Rectal smooth muscle tissue (tissue), 1 donor: ENCODE measurements around the gene PBX1.
"Not testable (repeated sequence)": the region's sequence is repeated elsewhere in the genome, so short reads cannot be mapped to it uniquely, and the experiment has no call there.

ENCODE experiments used
- H3K27ac ChIP-seq: one replicate; pipeline ENCODE4 v1.7.0; 2013; ENCODE audit warnings: low read depth, low read length, inconsistent platforms
- H3K27me3 ChIP-seq: one replicate; pipeline ENCODE4 v1.7.0; 2013; ENCODE audit warnings: low read length; ENCODE audit not compliant: control insufficient read depth, insufficient read depth
- H3K36me3 ChIP-seq: one replicate; pipeline ENCODE4 v1.7.0; 2013; ENCODE audit warnings: low read length; ENCODE audit not compliant: control insufficient read depth, insufficient read depth
- H3K4me1 ChIP-seq: one replicate; pipeline ENCODE4 v1.7.0; 2013; ENCODE audit warnings: low read length; ENCODE audit not compliant: control insufficient read depth, insufficient read depth
- H3K4me3 ChIP-seq: one replicate; pipeline ENCODE4 v1.7.0; 2013; ENCODE audit warnings: low read length
- H3K9ac ChIP-seq: one replicate; pipeline ENCODE4 v1.7.0; 2013; ENCODE audit warnings: low read length

The PBX1 gene

DNA sequence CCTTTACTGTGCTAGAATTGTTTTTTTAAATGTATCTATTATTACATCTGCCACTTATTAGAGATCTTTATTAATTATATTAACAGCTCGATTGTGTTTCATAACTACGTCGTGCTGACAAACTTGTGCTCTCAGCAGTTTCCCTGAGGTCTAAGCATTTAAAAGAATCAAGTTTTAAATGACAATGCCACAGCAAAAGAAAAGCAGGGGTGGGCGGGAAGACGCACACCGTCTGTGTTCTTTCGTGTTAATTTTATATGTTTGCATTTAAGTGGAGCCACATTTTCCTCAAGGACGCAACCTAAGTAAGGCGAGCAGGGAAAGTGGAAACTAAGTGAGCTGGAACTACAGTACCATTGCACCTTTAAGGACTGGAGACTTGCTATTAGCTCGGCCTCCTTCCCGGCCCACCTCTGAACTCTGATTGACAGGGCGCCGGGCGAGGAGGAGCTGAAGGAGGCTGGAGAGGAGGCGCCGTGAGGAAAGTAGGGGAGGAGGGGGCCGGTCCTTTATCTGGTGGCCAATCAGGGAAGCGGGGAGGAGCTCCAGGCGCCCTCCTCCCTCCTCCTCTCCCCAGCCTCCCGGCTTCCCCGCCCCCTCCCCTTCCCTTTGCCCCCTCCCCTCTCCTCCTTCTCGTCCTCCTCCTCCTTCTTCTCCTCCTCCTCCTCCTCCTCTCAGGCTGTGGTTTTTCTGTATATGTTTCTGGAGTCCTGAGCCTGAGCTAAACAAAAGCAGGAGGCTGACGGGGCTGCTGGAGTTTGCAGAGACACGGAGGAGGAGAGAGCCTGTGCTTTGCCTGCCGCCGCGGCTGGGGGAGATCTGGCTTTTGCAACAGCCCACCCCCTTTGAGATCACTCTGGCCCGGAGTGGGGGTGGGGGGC, at the start of gene PBX1:
TSS of gene PBX1 (plus strand) at position 724 of the 881 bp plus-strand sequence.
- H3K27ac ChIP-seq: peak within 1 kb of the TSS; percentile 85

DNA sequence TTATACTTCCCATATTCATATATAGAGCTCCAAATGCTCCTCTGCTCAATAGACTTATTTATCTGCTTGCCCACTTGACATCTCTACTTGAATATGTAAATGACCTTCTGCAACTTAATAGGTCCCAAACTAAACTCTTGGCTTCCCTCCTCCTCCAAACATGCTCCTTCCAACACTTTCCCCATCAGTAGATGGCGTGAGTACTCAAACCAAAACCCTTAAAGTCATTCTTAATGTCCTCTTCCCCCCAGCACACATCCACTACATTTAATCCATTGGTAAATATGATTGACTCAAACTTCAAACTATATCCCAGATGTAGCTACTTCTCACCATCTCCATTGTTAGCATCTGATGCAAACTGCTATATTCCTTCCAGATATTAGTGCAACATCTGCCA, 48.5 kb upstream of the PBX1 start:
- H3K9ac ChIP-seq: no peak overlapping the region
- H3K27ac ChIP-seq: no peak overlapping the region
- H3K4me1 ChIP-seq: no peaks in the 10 kb centered on the region

More for the DNA sequence above, at the start of gene PBX1:
- H3K4me1 ChIP-seq: no peaks in the 10 kb centered on the region
- H3K36me3 ChIP-seq: no peaks in the 10 kb centered on the region
- no peak within 1 kb of the TSS for H3K9ac ChIP-seq
- H3K27me3 ChIP-seq: no peaks in the 10 kb centered on the region
- peak within 1 kb of the TSS; percentile 83 for H3K4me3 ChIP-seq

DNA sequence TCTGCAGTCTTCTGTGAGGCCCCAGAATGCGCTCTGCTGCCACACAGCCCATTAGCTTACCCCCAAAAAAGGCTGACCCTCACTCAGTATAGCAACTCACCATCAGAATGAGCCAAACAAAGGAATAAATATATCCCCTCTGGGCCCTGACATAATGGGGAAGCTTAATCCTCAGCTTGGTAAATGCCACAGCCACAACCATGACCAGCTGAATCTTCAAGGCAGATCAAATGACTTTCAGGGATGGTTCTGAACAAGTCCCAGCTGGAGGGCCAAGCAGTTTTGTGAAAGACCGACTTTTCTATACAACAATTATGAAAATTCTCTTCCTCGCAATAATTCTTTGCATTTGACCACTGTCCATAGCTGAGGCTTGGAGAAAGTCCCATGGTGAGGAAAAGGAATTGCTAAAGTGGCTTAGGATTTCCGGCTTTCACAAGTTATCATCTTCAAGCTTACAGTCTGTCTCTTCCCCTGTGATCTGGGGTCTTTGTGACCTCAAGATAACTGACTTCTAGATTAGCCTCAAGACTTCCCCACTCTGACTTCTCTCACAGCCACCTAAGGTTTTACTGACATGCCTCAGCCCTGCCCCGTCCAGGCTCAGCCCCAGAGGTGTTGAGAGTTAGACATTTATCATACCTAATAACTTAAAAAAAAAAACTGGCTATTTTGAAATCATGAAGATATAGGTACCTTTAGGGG, 47.8 kb upstream of the PBX1 start:
- Histone ChIP-seq H3K4me3 (no peak overlapping the region), H3K4me1 (no peaks in the 10 kb centered on the region), H3K27ac (no peak overlapping the region), H3K9ac (no peak overlapping the region), H3K36me3 (no peaks in the 10 kb centered on the region), H3K27me3 (no peaks in the 10 kb centered on the region)

More for the DNA sequence above, 48.5 kb upstream of the PBX1 start:
- Histone ChIP-seq H3K36me3 (no peaks in the 10 kb centered on the region), H3K4me3 (no peak overlapping the region), H3K27me3 (no peaks in the 10 kb centered on the region)

DNA sequence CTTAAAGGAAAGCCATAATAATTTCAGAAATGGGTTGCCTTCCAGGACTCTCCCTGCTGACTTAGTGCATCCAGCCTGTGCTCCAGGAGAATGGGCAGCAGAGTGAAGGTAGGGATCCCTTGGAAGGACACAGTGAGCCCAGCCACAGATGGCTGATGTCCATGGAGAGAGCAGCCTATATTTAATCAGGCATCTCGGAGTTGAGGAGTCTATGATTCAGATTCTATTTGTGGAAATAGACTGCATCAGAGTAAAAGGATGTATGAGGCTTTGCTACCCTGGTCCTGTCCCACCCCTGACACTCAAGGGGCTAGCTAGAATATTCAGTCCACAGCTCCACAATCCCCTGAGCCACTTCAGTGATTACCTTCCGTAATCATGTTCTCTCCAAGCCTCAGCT, 43.8 kb upstream of the PBX1 start:
- H3K36me3 ChIP-seq: no peaks in the 10 kb centered on the region
- H3K27ac ChIP-seq: no peak overlapping the region
- H3K9ac ChIP-seq: no peak overlapping the region

DNA sequence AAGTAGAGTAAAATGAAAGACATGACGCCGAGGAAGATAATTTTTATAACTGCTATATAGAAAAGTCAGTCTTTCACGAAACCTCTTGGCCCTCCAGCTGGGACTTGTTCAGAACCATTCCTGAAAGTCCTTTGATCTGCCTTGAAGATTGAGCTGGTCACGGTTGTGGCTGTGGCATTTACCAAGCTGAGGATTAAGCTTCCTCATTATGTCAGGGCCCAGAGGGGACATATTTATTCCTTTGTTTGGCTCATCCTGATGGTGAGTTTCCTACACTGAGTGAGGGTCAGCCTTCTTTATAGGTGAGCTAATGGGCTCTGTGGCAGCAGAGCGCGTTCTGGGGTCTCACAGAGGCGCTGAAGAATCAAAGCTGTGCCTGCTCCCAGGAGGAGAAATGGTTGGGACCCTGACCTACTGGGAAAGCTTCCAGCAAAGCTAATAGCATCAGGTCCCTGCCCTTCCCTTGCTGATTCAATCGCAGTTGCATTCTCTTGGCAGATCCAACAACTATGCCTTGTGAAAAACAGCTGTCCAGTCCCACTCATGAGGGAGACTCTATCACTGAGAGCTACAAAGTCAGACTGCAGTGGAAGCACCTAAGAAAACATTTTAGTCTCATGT, 43.2 kb upstream of the PBX1 start:
- no peak overlapping the region for H3K4me3 ChIP-seq
- H3K9ac ChIP-seq: no peak overlapping the region
- H3K27ac ChIP-seq: no peak overlapping the region
- H3K27me3 ChIP-seq: no peaks in the 10 kb centered on the region
- no peaks in the 10 kb centered on the region for H3K4me1 ChIP-seq
- no peaks in the 10 kb centered on the region for H3K36me3 ChIP-seq

More for the DNA sequence above, 43.8 kb upstream of the PBX1 start:
- Histone ChIP-seq H3K4me1 (no peaks in the 10 kb centered on the region), H3K27me3 (no peaks in the 10 kb centered on the region), H3K4me3 (no peak overlapping the region)

DNA sequence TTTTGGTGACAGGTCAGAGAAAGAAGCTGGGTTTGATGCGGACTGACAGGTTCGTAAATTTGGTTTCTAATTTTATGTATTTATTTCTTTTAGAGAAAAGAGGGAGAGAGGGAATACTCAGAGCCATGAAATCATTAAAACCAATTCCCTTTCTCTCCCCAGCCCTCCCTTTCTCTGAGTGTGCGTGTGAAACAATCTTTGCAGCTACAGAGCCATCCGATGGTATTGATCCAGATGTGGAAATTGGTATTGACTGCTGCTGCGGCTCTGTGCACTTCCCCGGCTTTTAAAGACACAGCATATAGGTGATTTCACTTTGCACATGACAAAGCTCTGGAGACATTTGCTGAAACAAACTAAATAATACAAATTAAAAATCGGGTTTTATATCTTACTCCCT, 42.4 kb upstream of the PBX1 start:
- Histone ChIP-seq H3K27me3 (no peaks in the 10 kb centered on the region), H3K36me3 (no peaks in the 10 kb centered on the region), H3K27ac (no peak overlapping the region), H3K9ac (no peak overlapping the region), H3K4me1 (no peaks in the 10 kb centered on the region), H3K4me3 (no peak overlapping the region)

DNA sequence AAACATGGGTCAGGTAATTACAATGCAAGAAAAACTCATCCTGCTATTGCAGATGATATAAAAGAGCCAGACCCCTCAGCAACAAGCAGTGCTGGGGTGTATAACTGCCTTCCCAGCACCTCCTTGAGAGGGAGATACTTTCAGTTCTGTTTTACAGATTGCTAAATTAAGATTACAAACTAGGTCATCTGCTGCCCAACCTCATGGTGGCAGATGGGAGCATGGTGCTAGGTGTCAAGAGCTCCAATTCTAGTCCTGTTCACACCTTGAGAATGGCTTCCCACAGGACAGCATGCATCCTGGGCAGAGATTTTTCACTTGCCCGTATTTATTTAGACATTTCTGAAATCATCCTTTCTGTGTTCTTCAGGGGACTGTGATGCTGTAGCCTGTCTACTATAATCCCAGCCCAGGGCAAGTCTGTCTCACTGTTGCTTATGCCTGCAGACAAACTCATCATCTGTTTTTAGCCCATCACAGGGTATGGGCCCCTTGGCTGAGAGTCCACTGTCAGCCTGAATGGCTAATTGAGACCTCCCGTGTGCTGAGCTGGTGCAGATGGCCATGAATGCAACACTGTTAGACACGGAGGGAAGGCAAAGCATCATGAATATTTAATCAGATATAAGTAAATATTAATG, 40.2 kb upstream of the PBX1 start:
- Histone ChIP-seq H3K9ac (no peak overlapping the region), H3K36me3 (no peaks in the 10 kb centered on the region), H3K27ac (no peak overlapping the region), H3K4me1 (no peaks in the 10 kb centered on the region), H3K27me3 (no peaks in the 10 kb centered on the region), H3K4me3 (no peak overlapping the region)

DNA sequence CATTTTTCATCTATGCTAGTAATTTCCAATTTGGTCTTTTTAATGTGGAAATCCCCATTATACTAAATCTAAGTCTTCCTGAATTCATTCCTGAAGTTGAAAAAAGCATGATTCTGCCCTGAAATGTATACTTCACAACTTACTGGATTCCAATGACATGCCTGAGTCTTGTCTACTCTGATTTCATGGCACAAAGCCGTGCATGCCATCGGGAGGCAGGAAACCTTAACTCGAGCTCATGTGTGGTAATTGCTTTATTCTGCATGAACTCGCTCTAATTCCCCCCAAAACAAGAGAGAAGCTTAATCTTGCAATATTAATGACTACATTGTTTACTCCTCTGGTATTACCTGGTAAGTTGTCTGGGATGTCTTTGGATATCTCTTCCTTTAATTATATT, 39.6 kb upstream of the PBX1 start:
- Histone ChIP-seq H3K4me1 (no peaks in the 10 kb centered on the region), H3K27me3 (no peaks in the 10 kb centered on the region), H3K27ac (no peak overlapping the region), H3K4me3 (no peak overlapping the region), H3K9ac (no peak overlapping the region), H3K36me3 (no peaks in the 10 kb centered on the region)

DNA sequence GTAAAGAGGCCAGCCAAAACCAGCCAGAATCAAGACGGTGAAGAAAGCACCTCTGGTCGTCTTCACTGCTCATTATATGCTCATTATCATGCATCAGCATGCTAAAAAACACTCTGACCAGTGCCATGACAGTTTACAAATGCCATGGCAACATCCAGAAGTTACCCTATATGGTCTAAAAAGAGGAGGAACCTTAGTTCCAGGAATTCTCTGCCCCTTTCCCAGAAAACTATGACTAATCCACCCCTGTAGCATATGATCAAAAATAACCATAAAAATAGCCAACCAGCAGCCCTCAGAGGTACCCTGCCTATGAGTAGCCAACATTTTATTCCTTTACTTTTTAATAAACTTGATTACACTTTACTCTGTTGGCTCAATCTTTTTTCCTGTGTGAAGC, 34.2 kb upstream of the PBX1 start:
- Histone ChIP-seq H3K9ac (no peak overlapping the region), H3K36me3 (no peaks in the 10 kb centered on the region), H3K4me1 (no peaks in the 10 kb centered on the region), H3K27me3 (no peaks in the 10 kb centered on the region), H3K4me3 (no peak overlapping the region), H3K27ac (no peak overlapping the region)

DNA sequence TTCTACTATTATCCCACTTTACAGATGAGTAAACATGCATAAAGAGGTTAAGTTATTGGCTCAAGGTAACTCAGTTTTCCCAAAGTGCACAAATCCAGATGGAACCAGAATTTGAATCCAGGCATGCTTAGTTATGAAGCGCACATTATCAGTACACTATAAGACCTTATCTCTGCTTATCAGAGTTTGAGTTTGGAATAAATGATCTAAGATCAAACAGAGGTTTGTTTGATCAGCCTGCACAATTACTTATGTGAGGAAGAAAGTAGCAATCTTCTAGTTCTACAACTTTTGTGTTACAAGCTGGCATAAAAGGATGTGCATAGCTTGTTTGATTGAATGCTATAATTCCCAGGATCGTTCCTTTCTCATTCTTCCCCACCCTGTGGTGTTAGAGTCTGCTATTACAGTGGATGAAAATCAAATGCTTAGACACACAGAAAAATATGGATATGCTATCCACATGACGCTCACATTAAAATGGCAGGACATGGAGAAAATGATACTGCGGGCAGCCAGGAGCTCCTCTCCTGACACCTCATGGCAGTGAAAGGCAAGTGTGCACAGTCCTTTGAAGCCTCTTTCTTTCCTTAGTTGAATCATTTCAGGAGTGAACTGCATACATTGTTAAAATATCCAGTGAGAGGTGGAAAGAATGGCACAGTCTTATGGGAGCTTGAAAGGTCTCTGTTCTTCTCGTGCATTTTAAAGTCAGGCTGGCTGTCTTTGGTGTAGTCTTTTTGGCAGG, 23.9 kb upstream of the PBX1 start:
- no peaks in the 10 kb centered on the region for H3K27me3 ChIP-seq
- no peak overlapping the region for H3K4me3 ChIP-seq
- no peaks in the 10 kb centered on the region for H3K36me3 ChIP-seq
- H3K27ac ChIP-seq: no peak overlapping the region
- no peak overlapping the region for H3K9ac ChIP-seq
- H3K4me1 ChIP-seq: no peaks in the 10 kb centered on the region

DNA sequence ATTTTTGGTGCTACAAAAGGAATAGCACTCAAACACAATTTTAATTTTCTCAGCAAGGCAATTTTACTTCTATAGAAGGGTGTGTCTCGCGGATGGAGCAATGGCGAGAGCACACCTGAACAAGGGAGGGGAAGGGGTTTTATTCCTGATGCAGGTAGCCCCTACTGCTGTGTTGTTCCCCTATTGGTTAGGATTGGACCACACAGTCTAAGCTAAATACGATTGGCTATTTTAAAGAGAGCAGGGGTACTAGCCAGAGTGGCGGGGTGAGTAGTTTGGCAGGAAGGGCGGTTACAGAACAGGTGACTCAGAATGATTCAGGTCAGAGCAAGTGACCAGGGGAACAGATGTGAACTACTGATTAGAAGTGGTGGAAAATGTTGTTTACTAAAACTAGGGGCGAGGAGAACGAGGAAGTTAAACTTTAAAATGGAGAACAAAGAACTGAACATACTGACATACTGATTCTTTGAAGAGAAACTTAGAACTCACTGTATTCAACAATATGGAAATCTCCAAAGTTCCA, 6.5 kb upstream of the PBX1 start:
- not testable (repeated sequence) for H3K4me3 ChIP-seq, H3K36me3 ChIP-seq, H3K27me3 ChIP-seq, H3K4me1 ChIP-seq, H3K27ac ChIP-seq, H3K9ac ChIP-seq
